KBM-7 (cell line): Measurements from ENCODE around the gene GGCX.
"Not testable (repeated sequence)": the region's sequence is repeated elsewhere in the genome, so short reads cannot be mapped to it uniquely, and the experiment has no call there.

ENCODE experiments used
- DNase-seq: peaks from one replicate; pipeline ENCODE4 v3.0.0-alpha.2; 2015
- in situ Hi-C: fragments of 300-500 bp; cut with MboI; formaldehyde crosslinking; loops from 2 replicates; pipeline ENCODE4 v1.14.3; 2020; ENCODE audit warnings: low sequenced_read_pairs, low pct_unique_long_range_greater_than_20kb, mixed read lengths

Gene GGCX

GRCh38 chr2:85547089-85547858 is 14.0 kb downstream of the GGCX start:
- in situ Hi-C loops = no loop called here
- peak; percentile 51 for DNase-seq

DNA sequence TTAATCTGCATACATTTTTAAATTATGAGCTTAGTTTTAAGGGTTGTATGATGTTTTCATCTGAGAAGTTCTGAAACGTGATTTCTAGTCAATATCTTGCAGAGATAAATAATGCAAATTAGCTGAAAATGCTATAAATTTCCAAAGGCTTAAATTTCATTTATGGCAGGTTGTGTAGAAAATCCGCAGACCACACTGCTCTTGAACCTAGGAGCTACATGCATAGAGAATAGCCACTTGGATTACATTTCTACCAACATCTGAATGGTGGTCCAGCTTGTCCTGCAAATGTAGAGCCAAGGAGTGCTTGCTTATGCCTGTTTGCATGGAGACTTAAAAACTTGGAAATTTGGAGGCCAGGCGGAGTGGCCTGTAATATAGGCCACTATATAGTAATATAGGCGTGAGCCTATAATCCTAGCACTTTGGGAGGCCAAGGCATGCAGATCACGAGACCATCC is 15.5 kb downstream of the GGCX start:
- in situ Hi-C loops = no loop called here

DNA sequence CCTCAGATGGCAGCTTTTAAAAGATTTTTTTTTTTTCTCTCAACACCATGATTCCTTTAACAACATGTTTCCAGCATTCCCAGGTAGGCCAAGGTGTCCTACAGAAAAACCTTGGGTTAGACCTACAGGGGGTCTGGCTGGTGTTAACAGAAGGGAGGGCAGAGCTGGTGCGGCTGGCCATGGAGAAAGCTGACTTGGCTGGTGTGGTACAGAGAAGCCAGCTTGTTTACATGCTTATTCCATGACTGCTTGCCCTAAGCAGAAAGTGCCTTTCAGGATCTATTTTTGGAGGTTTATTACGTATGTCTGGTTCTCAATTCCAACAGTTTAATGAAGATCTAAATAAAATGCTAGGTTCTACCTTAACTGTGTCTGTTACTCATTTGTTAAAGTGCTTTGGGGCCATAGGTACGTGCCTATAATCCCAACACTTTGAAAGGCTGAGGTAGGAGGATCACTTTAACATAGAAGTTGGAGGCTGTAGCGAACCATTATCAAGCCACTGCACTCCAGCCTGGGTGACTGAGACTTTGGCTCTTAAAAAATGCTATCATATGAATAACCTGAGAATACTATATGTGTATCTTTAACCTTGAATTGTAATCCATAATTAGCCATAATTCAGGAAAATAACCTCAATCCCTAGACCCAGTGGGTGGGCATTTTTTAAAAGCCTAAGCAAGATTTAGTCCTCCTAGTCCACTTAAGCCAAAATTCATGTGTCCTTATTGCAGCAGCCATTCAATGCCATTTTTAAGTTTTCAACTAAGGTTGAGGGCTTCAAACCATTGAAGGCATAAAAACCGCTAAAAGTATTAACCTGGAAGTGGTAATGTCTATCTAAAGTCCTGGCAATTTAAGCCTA is 16.1 kb downstream of the GGCX start:
- DNase-seq = not testable (repeated sequence)
- in situ Hi-C loops = loop anchor here (5.0 kb wide), 1 partner anchor 53 kb away; no protein-coding TSS in a partner anchor

More for the DNA sequence above, 15.5 kb downstream of the GGCX start:
- peak; percentile 44 for DNase-seq

DNA sequence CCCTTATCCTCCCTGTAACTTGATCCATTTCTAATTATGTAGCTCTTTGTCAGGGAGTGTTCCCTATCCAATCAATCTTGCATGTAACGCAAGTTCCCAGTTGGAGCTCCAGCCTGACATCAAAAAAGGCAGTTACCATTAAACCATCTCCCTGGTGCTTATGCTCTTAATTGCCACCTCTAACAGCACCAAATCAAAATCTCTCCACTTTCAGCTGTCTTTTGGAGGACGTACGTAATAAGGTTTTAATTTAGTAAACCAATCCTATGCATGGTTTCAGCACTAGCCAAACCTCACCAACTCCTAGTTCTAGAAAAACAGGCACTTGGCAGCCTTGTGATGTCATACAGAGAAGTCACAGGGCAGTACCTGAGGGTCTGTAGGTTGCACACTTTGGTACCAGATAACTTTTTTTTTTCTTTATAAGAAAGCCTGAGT is 17.0 kb downstream of the GGCX start:
- not testable (repeated sequence) for DNase-seq
- in situ Hi-C loops = loop anchor here (5.0 kb wide), 1 partner anchor 52 kb away; no protein-coding TSS in a partner anchor

- in situ Hi-C loops = loop anchor here (5.0 kb wide), 1 partner anchor 50 kb away; no protein-coding TSS in a partner anchor
- DNase-seq = no peak
Measured at GRCh38 chr2:85542777-85543176, 18.5 kb downstream of the GGCX start.

DNA sequence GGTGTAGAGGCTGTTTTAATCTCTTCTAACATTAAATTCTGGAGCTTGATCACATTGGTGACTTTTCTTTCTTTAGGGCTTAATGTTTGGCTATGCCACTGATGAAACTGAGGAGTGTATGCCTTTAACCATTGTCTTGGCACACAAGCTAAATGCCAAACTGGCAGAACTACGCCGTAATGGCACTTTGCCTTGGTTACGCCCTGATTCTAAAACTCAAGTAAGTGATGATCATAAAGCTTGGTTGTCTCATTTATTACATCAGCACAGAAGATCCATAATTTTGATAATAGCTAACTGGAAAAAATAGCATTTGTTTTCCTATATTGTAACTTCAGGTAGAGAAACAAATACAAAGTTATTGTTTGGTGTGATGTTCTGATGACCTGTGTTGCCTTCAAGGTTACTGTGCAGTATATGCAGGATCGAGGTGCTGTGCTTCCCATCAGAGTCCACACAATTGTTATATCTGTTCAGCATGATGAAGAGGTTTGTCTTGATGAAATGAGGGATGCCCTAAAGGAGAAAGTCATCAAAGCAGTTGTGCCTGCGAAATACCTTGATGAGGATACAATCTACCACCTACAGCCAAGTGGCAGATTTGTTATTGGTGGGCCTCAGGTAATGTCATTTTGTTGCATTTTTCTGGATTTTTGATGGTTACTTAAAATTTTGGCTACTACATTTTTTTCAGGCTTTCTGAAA is 19.4 kb downstream of the GGCX start:
- DNase-seq = no peak
- in situ Hi-C loops = loop anchor here (5.0 kb wide), 1 partner anchor 50 kb away; no protein-coding TSS in a partner anchor

DNA sequence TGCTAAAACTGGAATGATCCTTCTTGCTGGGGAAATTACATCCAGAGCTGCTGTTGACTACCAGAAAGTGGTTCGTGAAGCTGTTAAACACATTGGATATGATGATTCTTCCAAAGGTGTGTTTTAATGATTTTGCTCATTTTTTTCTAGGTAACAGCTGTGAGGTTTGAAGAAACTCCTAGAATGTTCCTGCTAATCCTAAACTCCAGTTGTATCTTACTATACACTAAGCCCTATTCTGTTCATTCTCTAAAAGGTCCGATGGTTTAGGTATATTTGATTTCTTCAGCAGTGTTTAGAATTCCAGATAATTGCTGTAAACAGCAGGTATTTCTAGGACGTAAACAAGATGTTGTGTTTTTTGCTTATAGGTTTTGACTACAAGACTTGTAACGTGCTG is 20.0 kb downstream of the GGCX start:
- in situ Hi-C loops = loop anchor here (5.0 kb wide), 1 partner anchor 49 kb away; no protein-coding TSS in a partner anchor
- no peak for DNase-seq

GRCh38 chr2:85540133-85540648 is 21.1 kb downstream of the GGCX start:
- peak; percentile 49 for DNase-seq
- in situ Hi-C loops = loop anchor here (5.0 kb wide), 1 partner anchor 48 kb away; no protein-coding TSS in a partner anchor

DNA sequence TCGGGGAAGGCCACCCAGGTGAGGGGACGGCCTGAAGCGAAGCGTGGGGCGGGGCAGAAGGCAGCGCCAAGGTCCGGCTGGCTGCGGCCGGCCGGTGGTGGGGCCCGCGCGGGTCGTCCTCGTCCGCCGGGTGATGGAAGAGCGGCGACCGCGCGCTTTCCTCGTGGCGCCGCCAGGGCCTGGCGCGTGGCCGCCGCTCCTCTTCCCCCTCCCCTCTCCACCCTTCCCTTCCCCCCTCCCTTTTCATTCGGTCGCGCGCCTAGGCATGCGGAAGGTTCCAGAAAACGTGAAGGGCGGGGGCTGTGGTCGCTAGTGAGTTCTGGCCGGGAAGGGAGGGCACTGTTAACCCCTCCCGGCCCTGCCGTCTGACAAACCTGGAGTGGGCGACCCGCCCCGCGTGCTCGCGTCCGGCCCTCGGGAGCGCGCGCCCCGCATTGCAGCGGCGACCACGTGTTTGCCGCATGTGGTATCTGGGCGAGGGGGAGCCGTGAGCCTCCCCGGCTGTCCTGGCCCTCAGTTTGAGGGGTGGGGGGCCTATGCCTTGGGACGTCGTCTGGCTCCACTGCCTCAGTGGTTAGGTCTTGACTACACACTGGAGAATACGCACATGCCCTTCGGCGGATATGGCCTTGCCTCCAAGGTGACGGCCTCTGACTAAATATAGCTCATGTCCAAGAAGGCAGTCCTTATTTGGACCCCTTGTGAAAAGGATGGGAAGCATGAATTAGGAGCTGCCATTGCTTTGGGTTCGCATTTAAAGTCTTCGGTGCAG is 21.7 kb downstream of the GGCX start:
- in situ Hi-C loops = loop anchor here (5.0 kb wide), 1 partner anchor 47 kb away; no protein-coding TSS in a partner anchor

GRCh38 chr2:85538507-85539360 is 22.6 kb downstream of the GGCX start, which contains the start of gene MAT2A:
TSS of gene MAT2A (plus strand) at chr2:85539168. CDS start at chr2:85539288, 120 bp downstream.
- in situ Hi-C loops = no loop called here
- peak; percentile 96 for DNase-seq

More for the DNA sequence above, 21.7 kb downstream of the GGCX start:
- peak; percentile 80 for DNase-seq

- in situ Hi-C loops = no loop called here
- DNase-seq = peak; percentile 66
Measured at GRCh38 chr2:85537600-85538506, 23.4 kb downstream of the GGCX start.

DNA sequence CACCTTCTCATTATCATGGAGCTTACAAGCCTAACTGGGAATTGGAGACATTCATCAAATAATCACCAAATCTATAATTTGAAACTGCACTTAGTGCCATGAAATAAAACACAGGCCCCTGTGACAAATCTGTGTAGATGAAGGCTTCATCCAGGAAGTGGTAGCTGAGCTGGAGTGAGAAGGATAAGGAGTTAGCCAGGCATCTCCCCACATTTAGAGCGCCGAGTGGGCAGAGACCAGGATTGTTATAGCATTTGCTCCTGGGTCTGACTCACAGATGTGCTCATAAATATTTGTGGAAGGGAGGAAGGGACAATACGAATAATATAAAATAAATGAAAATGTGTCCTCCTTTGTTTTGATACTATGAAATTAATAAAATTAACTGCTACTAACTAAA is 24.8 kb downstream of the GGCX start:
- no peak for DNase-seq
- in situ Hi-C loops = no loop called here

- in situ Hi-C loops = no loop called here
- DNase-seq = no peak
Measured at GRCh38 chr2:85534881-85535280, 26.4 kb downstream of the GGCX start.

DNA sequence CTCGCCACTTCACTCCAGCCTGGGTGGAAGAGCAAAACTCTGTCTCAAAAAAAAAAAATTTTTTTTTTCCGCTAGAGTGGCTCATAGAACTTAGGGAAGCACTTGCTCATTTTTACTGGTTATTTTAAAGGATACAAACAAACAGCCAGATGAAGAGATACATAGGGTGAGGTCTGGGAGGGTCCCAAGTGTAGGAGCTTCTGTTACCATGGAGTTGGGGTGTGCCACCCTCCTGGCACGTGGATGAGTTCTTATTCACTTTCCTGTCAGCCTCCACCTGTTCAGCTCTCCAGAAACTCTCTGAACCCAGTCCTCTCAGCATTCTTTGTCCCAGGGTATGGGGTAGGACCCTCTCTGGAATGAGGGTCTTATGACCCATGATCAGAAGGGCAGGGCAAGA is 27.2 kb downstream of the GGCX start:
- no peak for DNase-seq
- in situ Hi-C loops = no loop called here

- in situ Hi-C loops = no loop called here
- no peak for DNase-seq
Measured at GRCh38 chr2:85531589-85531988, 29.7 kb downstream of the GGCX start.

DNA sequence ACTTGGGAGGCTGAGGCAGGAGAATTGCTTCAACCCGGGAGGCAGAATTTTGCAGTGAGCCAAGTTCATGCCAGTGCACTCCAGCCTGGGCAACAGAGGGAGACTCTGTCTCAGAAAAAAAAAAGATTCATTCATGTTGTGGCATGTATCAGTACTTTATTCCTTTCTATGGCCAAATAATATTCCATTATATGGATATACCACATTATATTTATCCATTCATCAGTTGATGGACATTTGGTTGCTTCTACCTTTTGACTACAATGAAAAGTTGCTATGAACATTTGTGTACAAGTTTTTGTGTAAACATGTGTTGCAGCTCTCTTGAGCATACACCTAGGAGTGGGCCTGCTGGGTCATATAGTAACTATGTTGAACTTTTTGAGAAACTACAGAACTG is 31.5 kb downstream of the GGCX start:
- in situ Hi-C loops = no loop called here
- DNase-seq = no peak
